Measurements from ENCODE around the gene FAM241A. TPM values are rescaled to one million over a fixed set of nuclear protein-coding genes. Genes with fewer than 3 reads are reported as not detected.

FAM241A gene
- total and polyA plus RNA-seq, 2 of the 13 experiments (the other 11 are each of a cell fraction or from before 2014, with no cell fraction given), result 0.61 to 0.69 TPM

DNA sequence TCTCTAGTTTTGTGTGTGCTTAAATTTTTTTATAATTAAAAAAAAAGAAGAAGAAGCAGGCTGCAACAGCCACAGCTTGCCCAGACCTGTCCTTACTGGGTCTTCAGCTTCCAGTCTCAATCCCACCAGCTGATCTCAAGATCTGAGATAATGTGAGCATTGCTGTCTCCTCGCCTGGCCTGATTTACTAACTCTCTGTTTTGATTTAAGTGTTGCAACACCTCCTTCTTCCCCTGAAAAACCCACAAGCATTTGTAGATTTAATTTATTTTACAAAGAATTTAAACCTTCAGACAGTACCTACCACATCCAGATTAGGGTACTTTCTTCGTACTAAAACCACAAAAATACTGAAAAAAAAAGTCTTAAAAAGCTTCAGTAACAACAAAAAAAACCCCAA is 38.0 kb downstream of the FAM241A start:
- TF ChIP-seq, protein P1, sequence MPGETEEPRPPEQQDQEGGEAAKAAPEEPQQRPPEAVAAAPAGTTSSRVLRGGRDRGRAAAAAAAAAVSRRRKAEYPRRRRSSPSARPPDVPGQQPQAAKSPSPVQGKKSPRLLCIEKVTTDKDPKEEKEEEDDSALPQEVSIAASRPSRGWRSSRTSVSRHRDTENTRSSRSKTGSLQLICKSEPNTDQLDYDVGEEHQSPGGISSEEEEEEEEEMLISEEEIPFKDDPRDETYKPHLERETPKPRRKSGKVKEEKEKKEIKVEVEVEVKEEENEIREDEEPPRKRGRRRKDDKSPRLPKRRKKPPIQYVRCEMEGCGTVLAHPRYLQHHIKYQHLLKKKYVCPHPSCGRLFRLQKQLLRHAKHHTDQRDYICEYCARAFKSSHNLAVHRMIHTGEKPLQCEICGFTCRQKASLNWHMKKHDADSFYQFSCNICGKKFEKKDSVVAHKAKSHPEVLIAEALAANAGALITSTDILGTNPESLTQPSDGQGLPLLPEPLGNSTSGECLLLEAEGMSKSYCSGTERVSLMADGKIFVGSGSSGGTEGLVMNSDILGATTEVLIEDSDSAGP (CRISPR knock-in tag; IDR thresholded peaks at IDR 0.05; ENCODE audit: borderline replicate concordance), result no peak
- TF ChIP-seq PHF5A (CRISPR knock-in tag; IDR thresholded peaks at IDR 0.05; ENCODE audit: low read depth, unreplicated experiment) (no peak), MEIS1 (CRISPR knock-in tag; IDR thresholded peaks at IDR 0.05; ENCODE audit: borderline replicate concordance) (no peak), HOXA9 (CRISPR knock-in tag; IDR thresholded peaks at IDR 0.05; ENCODE audit: borderline replicate concordance) (no peak), ZNF224 (CRISPR knock-in tag; IDR thresholded peaks at IDR 0.05) (no peak), IRX3 (CRISPR knock-in tag; IDR thresholded peaks at IDR 0.05; ENCODE audit: borderline replicate concordance, low read depth) (no peak)
- TF ChIP-seq, protein P2, sequence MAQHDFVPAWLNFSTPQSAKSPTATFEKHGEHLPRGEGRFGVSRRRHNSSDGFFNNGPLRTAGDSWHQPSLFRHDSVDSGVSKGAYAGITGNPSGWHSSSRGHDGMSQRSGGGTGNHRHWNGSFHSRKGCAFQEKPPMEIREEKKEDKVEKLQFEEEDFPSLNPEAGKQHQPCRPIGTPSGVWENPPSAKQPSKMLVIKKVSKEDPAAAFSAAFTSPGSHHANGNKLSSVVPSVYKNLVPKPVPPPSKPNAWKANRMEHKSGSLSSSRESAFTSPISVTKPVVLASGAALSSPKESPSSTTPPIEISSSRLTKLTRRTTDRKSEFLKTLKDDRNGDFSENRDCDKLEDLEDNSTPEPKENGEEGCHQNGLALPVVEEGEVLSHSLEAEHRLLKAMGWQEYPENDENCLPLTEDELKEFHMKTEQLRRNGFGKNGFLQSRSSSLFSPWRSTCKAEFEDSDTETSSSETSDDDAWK (CRISPR knock-in tag; IDR thresholded peaks at IDR 0.05), result no peak
- TF ChIP-seq, protein P3, sequence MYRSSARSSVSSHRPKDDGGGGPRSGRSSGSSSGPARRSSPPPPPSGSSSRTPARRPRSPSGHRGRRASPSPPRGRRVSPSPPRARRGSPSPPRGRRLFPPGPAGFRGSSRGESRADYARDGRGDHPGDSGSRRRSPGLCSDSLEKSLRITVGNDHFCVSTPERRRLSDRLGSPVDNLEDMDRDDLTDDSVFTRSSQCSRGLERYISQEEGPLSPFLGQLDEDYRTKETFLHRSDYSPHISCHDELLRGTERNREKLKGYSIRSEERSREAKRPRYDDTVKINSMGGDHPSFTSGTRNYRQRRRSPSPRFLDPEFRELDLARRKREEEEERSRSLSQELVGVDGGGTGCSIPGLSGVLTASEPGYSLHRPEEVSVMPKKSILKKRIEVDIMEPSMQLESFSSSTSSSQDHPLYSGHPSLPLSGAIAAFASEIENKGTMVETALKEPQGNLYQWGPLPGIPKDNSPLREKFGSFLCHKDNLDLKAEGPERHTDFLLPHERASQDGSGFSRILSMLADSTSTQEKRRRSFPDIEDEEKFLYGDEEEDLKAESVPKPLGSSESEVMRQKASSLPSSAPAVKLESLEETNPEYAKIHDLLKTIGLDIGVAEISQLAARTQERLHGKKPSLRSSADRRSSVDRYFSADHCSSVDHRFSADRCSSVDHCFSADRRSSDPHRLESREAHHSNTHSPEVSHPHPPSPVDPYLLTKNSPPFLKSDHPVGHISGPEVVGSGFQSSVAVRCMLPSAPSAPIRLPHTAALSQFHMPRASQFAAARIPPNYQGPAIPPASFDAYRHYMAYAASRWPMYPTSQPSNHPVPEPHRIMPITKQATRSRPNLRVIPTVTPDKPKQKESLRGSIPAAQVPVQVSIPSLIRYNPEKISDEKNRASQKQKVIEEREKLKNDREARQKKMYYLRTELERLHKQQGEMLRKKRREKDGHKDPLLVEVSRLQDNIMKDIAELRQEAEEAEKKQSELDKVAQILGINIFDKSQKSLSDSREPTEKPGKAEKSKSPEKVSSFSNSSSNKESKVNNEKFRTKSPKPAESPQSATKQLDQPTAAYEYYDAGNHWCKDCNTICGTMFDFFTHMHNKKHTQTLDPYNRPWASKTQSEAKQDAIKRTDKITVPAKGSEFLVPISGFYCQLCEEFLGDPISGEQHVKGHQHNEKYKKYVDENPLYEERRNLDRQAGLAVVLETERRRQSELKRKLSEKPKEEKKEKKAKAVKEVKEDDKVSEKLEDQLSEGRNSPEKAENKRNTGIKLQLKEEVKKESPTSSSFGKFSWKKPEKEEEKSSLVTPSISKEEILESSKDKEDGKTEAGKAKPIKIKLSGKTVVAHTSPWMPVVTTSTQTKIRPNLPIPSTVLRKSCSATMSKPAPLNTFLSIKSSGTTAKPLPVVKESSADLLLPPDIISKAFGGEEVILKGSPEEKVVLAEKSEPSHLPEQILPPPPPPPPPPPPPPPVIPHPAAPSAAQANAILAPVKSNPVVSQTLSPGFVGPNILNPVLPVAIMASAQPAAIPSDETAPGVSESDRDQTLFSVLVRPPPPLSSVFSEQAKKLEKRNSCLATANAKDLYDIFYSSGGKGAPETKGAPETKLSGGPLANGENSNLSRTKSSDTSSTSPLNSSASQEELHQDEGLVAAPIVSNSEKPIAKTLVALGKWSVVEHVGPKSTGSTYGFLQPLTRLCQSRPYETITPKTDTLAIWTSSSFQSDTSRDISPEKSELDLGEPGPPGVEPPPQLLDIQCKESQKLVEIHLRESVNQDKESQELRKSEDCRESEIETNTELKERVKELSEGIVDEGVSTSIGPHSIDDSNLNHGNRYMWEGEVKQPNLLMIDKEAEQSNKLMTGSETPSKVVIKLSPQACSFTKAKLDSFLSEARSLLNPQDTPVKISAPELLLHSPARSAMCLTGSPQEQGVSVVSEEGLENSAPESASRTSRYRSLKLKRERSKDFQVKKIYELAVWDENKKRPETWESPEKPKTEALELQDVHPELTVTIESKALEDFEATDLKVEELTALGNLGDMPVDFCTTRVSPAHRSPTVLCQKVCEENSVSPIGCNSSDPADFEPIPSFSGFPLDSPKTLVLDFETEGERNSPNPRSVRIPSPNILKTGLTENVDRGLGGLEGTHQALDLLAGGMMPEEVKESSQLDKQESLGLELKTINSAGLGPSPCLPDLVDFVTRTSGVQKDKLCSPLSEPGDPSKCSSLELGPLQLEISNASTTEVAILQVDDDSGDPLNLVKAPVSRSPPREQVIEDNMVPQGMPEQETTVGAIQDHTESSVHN (CRISPR knock-in tag; IDR thresholded peaks at IDR 0.05), result no peak
- FAIRE-seq, result no peak
- Histone ChIP-seq H3K4me1 (ENCODE audit: insufficient read depth, low read length) (peaks cover 25% of the 10 kb centered on the region), H3K9me3 (ENCODE audit: low read length) (no peaks in the 10 kb centered on the region), H3K79me2 (ENCODE audit: insufficient read depth, low read length) (no peaks in the 10 kb centered on the region), H3K4me2 (ENCODE audit: low read depth, low read length) (no peak overlapping the region), H4K20me1 (ENCODE audit: insufficient read depth, low read length) (no peaks in the 10 kb centered on the region), H3K27ac (ENCODE audit: extremely low read length, insufficient read depth, low read length) (no peak overlapping the region), H3K4me3 (replicated peaks in 1 of 3; ENCODE audit: insufficient read depth in 1 of 3, low read depth in 2 of 3, low read length in 3 of 3) (no peak overlapping the region), H3K27me3 (ENCODE audit: control insufficient read depth in 1 of 2, insufficient read depth in 2 of 2, low read length in 2 of 2) (no peaks in the 10 kb centered on the region), H2AFZ (ENCODE audit: low read length) (no peak overlapping the region), H3K9ac (ENCODE audit: insufficient read depth, low read depth, low read length) (no peak overlapping the region), H3K36me3 (replicated peaks in 1 of 2; ENCODE audit: control insufficient read depth in 1 of 2, insufficient read depth in 2 of 2, low read length in 2 of 2) (no peaks in the 10 kb centered on the region)
- no TSS peak for BruUV-seq (replicated peaks)
- CTCF ChIA-PET (ENCODE audit: low intra/inter-chr PET ratio, low total read pairs), result no interaction called here
- in situ Hi-C loops (cut with HindIII; ENCODE audit: extremely low pct_ligation_motif_present, low pct_unique_long_range_greater_than_20kb) (no loop called here), intact Hi-C loops (cut with micrococcal nuclease; ENCODE audit: unreplicated experiment) (no loop called here)
- POLR2A ChIA-PET, result no interaction called here
- WGBS (ENCODE audit: low lambda C conversion rate), result 94% methylated on average over 2 of the region's 2 CpGs
- DNase-seq (ENCODE audit: low spot score), result no peak
- ATAC-seq, result no peak

Measured in HepG2 (cell line).